ENCODE results near the gene IRX1.

The IRX1 gene

DNA sequence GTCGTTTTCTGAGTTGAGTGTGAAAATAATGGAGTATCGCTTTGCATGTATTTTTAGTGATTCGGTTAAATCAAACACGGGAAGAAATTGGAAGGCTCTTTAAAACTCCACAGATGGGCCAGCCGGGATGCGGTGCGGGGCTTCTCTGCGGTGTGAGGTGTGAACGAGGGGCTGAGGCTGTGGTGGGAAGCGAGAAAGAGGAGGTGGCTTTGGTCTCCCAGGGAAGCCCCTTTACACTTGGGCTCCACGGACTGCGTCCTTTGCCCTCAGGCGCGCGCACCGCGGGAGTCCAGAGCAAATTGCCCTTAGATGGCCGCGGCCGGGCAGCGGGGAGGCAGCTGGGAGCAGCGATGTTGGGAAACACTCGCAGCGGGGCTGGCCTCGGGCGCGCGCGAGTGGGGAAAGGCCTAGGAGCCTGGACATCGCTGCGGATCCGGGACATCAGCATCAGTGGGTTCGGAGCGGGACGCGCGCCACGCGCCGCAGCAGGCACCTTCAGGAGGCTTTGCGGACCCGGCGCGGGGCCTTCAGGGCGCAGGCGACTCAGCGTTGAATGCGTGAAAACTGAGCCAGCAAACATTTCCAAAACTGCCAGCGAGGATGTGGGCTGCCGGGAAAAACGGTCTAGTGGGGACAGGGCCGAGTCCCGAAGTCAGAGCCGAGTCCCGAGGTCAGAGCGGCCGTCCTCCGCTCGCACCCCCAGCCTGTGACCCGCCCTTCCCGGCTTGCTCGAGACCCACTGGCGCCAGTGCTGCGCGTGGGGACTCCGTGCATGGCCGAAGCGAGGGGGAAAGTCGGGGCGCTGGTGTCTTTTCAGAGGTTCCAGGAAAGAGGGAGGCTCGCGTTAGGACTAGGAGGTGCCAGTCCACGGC, 6.5 kb downstream of the IRX1 start:
- DNase-seq (ENCODE audit: low read depth) = no peak
- TF ChIP-seq, protein P1, sequence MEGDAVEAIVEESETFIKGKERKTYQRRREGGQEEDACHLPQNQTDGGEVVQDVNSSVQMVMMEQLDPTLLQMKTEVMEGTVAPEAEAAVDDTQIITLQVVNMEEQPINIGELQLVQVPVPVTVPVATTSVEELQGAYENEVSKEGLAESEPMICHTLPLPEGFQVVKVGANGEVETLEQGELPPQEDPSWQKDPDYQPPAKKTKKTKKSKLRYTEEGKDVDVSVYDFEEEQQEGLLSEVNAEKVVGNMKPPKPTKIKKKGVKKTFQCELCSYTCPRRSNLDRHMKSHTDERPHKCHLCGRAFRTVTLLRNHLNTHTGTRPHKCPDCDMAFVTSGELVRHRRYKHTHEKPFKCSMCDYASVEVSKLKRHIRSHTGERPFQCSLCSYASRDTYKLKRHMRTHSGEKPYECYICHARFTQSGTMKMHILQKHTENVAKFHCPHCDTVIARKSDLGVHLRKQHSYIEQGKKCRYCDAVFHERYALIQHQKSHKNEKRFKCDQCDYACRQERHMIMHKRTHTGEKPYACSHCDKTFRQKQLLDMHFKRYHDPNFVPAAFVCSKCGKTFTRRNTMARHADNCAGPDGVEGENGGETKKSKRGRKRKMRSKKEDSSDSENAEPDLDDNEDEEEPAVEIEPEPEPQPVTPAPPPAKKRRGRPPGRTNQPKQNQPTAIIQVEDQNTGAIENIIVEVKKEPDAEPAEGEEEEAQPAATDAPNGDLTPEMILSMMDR (IDR thresholded peaks at IDR 0.05; ENCODE audit: insufficient read depth, low read depth, low read length, missing control alignments) = no peak
- no peak overlapping the region for H3K4me3 ChIP-seq (ENCODE audit: low read depth, low read length)

GRCh38 chr5:3602785-3603502, 7.3 kb downstream of the IRX1 start:
- no peak for DNase-seq (ENCODE audit: low read depth)
- TF ChIP-seq, protein P1 (IDR thresholded peaks at IDR 0.05; ENCODE audit: insufficient read depth, low read depth, low read length, missing control alignments) = no peak
- H3K4me3 ChIP-seq (ENCODE audit: low read depth, low read length) = no peak overlapping the region

- DNase-seq (ENCODE audit: low read depth) = no peak
- no peak overlapping the region for H3K4me3 ChIP-seq (ENCODE audit: low read depth, low read length)
- TF ChIP-seq, protein P1 (IDR thresholded peaks at IDR 0.05; ENCODE audit: insufficient read depth, low read depth, low read length, missing control alignments) = no peak
Measured at GRCh38 chr5:3604501-3604900, 8.9 kb downstream of the IRX1 start.

DNA sequence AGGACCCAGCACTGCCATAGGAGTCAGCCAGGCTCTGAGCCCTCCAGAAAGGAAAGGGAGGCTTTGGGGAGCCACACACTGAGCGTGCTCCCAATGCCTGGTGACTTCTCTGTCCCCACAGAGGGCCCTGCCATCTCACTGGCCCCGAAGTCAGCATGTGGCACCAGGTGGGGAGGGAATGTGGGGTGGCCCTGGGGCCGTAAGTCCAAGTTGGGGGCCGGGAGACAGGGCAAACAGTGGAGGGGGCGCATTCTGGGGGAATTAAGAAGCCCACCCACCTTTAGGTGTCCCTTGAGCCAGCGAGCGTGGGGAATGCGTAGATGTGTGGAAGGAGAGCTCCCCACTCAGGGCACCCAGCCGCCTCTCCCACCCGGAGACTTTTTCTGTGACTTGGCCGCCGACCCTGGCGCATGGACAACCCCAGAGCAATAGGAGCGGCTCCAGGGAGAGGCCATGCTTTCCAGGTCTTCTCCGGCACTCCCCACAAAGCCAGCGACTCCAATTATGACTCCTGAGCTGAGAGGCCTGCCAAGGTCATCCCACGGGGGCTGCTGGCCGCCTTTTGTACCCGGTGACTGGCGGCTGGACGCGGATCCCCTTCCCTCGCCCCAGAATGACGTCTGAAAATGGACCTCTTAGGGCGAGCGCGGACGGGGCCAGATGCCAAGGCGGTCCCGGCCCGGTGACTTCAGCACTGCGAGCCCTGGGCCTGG, 9.8 kb downstream of the IRX1 start:
- TF ChIP-seq, protein P1 (IDR thresholded peaks at IDR 0.05; ENCODE audit: insufficient read depth, low read depth, low read length, missing control alignments) = no peak
- H3K4me3 ChIP-seq (ENCODE audit: low read depth, low read length) = no peak overlapping the region
- no peak for DNase-seq (ENCODE audit: low read depth)

GRCh38 chr5:3606121-3606831, 10.6 kb downstream of the IRX1 start:
- no peak for DNase-seq (ENCODE audit: low read depth)
- no peak overlapping the region for H3K4me3 ChIP-seq (ENCODE audit: low read depth, low read length)
- TF ChIP-seq, protein P1 (IDR thresholded peaks at IDR 0.05; ENCODE audit: insufficient read depth, low read depth, low read length, missing control alignments) = no peak

GRCh38 chr5:3607541-3608181, 12.0 kb downstream of the IRX1 start:
- no peak overlapping the region for H3K4me3 ChIP-seq (ENCODE audit: low read depth, low read length)
- TF ChIP-seq, protein P1 (IDR thresholded peaks at IDR 0.05; ENCODE audit: insufficient read depth, low read depth, low read length, missing control alignments) = no peak
- DNase-seq (ENCODE audit: low read depth) = no peak
